HepG2 (cell line): ENCODE results near the gene USP36. TPM values are rescaled to one million over a fixed set of nuclear protein-coding genes. Genes with fewer than 3 reads are reported as not detected.

Experiments
- ATAC-seq: fragments of 200-7000 bp; cut with Tn5 transposase; 3 replicates; pipeline ENCODE4 v1.9.1; 2020; ENCODE audit warnings: mild to moderate bottlenecking, moderate library complexity
- BruUV-seq: library from RNA; stranded (reverse); fragments of 400-500 nt; replicated peaks from 2 replicates; lab custom pipeline; 2021; lab: Mats Ljungman, UMichigan
- CTCF ChIA-PET: fragments of 300-600 bp; formaldehyde crosslinking; extraction: SDS; loops from one replicate; lab custom pipeline; 2021; ENCODE audit warnings: low total read pairs, inconsistent platforms, low intra/inter-chr PET ratio; lab: Yijun Ruan, JAX
- POLR2A ChIA-PET: fragments of 350-600 bp; sonication (Branson Sonifier 250); formaldehyde crosslinking; loops from one replicate; lab custom pipeline; 2020; ENCODE audit warnings: antibody characterized with exemption, inconsistent platforms; lab: Yijun Ruan, JAX
- DNase-seq: peaks from one replicate; pipeline ENCODE4 v3.0.0-alpha.2; 2015; ENCODE audit warnings: low spot score
- FAIRE-seq: peaks from 3 replicates; lab custom pipeline; 2011; peaks lifted over from hg19 to GRCh38; lab: Jason Lieb, UNC
- H2AFZ ChIP-seq: one replicate; pipeline ENCODE4 v1.6.1; 2011; ENCODE audit warnings: low read length, inconsistent platforms
- H3K27ac ChIP-seq: fragments of 300-600 bp; 3 replicates; pipeline ENCODE4 v1.8.0; 2011; ENCODE audit warnings: mixed run types, mild to moderate bottlenecking, mixed read lengths, low read length, inconsistent platforms; ENCODE audit not compliant: insufficient read depth; ENCODE audit errors: extremely low read length
- H3K27me3 ChIP-seq, 2 experiments: fragments of 200-600 bp in 1 of 2; 2 replicates in 1 of 2; 3 replicates in 1 of 2; pipeline versions ENCODE4 v1.6.0 to v1.8.0; 2011; ENCODE audit warnings: low read length in 2 of 2, mild to moderate bottlenecking in 2 of 2, moderate library complexity in 2 of 2, inconsistent platforms in 1 of 2; ENCODE audit not compliant: insufficient read depth in 2 of 2, control insufficient read depth in 1 of 2
- H3K36me3 ChIP-seq, 2 experiments: fragments of 200-600 bp in 1 of 2; replicated peaks in 1 of 2; 2 replicates in 1 of 2; 3 replicates in 1 of 2; pipeline versions ENCODE4 v1.5.1 to v1.8.0; 2011; ENCODE audit warnings: low read length in 2 of 2, inconsistent platforms in 1 of 2; ENCODE audit not compliant: insufficient read depth in 2 of 2, control insufficient read depth in 1 of 2
- H3K4me1 ChIP-seq: 2 replicates; pipeline ENCODE4 v1.5.1; 2012; ENCODE audit warnings: low read length, inconsistent platforms; ENCODE audit not compliant: insufficient read depth
- H3K4me2 ChIP-seq: 2 replicates; pipeline ENCODE4 v1.6.0; 2011; ENCODE audit warnings: low read depth, low read length, inconsistent platforms
- H3K4me3 ChIP-seq, 3 experiments: fragments of 200-600 bp in 1 of 3; sonication (generic), shearing (Covaris generic) in 1 of 3; replicated peaks in 1 of 3; 2 replicates each; pipeline ENCODE4 v1.5.1; 2011 to 2016; ENCODE audit warnings: low read length in 3 of 3, inconsistent platforms in 2 of 3, low read depth in 2 of 3, mild to moderate bottlenecking in 2 of 3, control low read depth in 1 of 3, mixed read lengths in 1 of 3; ENCODE audit not compliant: insufficient read depth in 1 of 3
- H3K79me2 ChIP-seq: one replicate; pipeline ENCODE4 v1.6.1; 2011; ENCODE audit warnings: low read length, inconsistent platforms; ENCODE audit not compliant: insufficient read depth
- H3K9ac ChIP-seq: 2 replicates; pipeline ENCODE4 v1.6.0; 2011; ENCODE audit warnings: mild to moderate bottlenecking, low read depth, low read length, inconsistent platforms; ENCODE audit not compliant: insufficient read depth
- H3K9me3 ChIP-seq: 2 replicates; pipeline ENCODE4 v1.5.1; 2012; ENCODE audit warnings: mild to moderate bottlenecking, low read length
- H4K20me1 ChIP-seq: 2 replicates; pipeline ENCODE4 v1.6.0; 2011; ENCODE audit warnings: inconsistent platforms, mild to moderate bottlenecking, low read length, moderate library complexity; ENCODE audit not compliant: insufficient read depth
- MXD4 ChIP-seq: IDR thresholded peaks from 2 replicates; pipeline ENCODE4 v1.6.1; 2016; ENCODE audit warnings: mild to moderate bottlenecking, missing biosample characterization, missing genetic modification reagents
- REST ChIP-seq, 2 experiments: IDR thresholded peaks; 2 replicates each; pipeline ENCODE4 v1.6.1; 2011 to 2012; ENCODE audit warnings: low read length in 2 of 2, borderline replicate concordance in 1 of 2, low read depth in 1 of 2, mild to moderate bottlenecking in 1 of 2, moderate library complexity in 1 of 2
- ZNF616 ChIP-seq: sonication (generic); formaldehyde crosslinking; IDR thresholded peaks from 2 replicates; pipeline ENCODE4 v1.5.0; 2020; ENCODE audit warnings: low read depth, mild to moderate bottlenecking, missing genetic modification reagents
- ZNF629 ChIP-seq: sonication (generic); formaldehyde crosslinking; conservative IDR thresholded peaks from 2 replicates; pipeline ENCODE4 v1.5.0; 2020; ENCODE audit warnings: missing genetic modification reagents
- ZNF772 ChIP-seq: sonication (generic); formaldehyde crosslinking; IDR thresholded peaks from 2 replicates; pipeline ENCODE4 v1.5.0; 2020; ENCODE audit warnings: mild to moderate bottlenecking, missing genetic modification reagents
- WGBS: methylation state at CpG from one replicate; pipeline ENCODE4 v1.1.6; 2017; ENCODE audit warnings: low lambda C conversion rate; 5-methylcytosine and 5-hydroxymethylcytosine counted together
- in situ Hi-C: cut with HindIII; loops from 2 replicates; pipeline ENCODE4 v1.10.0; 2017; ENCODE audit warnings: low pct_unique_long_range_greater_than_20kb; ENCODE audit not compliant: extremely low pct_ligation_motif_present
- intact Hi-C: fragments of 100-400 bp; cut with micrococcal nuclease; formaldehyde crosslinking; loops from one replicate; pipeline ENCODE4 v1.10.0; 2022; ENCODE audit not compliant: unreplicated experiment
- polyA plus RNA-seq, 8 experiments: library from polyadenylated mRNA; depleted of rRNA in 3 of 8; stranded (reverse) in 7 of 8; unstranded in 1 of 8; fragments of >200 nt; fragmentation: Illumina TruSeq in 4 of 8; extraction: Trizol in 4 of 8; gene quantifications; 2 replicates each; pipeline versions ENCODE4 v1.2.1 to v1.2.3, GENCODE V29; 2011 to 2016; ENCODE audit warnings: low read depth in 4 of 8, missing spikeins in 1 of 8, mixed read lengths in 1 of 8; ENCODE audit not compliant: insufficient read depth in 1 of 8
- total RNA-seq, 5 experiments: library from RNA; depleted of rRNA; stranded (reverse); fragments of >200 nt; fragmentation: Illumina TruSeq; extraction: Trizol; gene quantifications; 2 replicates each; pipeline ENCODE4 v1.2.3, GENCODE V29; 2016; ENCODE audit warnings: low read depth in 1 of 5
- TF ChIP-seq, protein P1 (sequence below): sonication (generic); formaldehyde crosslinking; IDR thresholded peaks from 2 replicates; pipeline ENCODE4 v1.5.0; 2020; ENCODE audit warnings: missing genetic modification reagents

Gene USP36
- total and polyA plus RNA-seq, 2 of the 13 experiments (the other 11 are each of a cell fraction or from before 2014, with no cell fraction given) = 29.6 to 45.9 TPM

- POLR2A ChIA-PET = interaction anchor here (2.0 kb wide), 1 partner anchor 13 kb away, joined by 4 read pairs; no protein-coding TSS in a partner anchor
- H3K79me2 ChIP-seq = no peaks in the 10 kb centered on the region
- intact Hi-C loops = no loop called here
- no peak overlapping the region for H3K4me3 ChIP-seq
- H3K4me2 ChIP-seq = no peak overlapping the region
- TF ChIP-seq ZNF616 (CRISPR knock-in tag) (no peak), REST (IDR thresholded peaks at IDR 0.05; ENCODE audit: borderline replicate concordance in 1 of 2, low read depth in 1 of 2, low read length in 2 of 2) (no peak), ZNF629 (peak; percentile 56; the same call in 1 of the 2 replicates), MXD4 (CRISPR knock-in tag) (no peak), ZNF772 (CRISPR knock-in tag) (no peak)
- TF ChIP-seq, protein P1, sequence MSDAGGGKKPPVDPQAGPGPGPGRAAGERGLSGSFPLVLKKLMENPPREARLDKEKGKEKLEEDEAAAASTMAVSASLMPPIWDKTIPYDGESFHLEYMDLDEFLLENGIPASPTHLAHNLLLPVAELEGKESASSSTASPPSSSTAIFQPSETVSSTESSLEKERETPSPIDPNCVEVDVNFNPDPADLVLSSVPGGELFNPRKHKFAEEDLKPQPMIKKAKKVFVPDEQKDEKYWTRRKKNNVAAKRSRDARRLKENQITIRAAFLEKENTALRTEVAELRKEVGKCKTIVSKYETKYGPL (CRISPR knock-in tag) = no peak
- peaks cover 6% of the 10 kb centered on the region; the same call in 1 of the 2 replicates for H4K20me1 ChIP-seq
- no peak for ATAC-seq
- no peaks in the 10 kb centered on the region for H3K27me3 ChIP-seq
- 96% methylated on average over 8 of the region's 8 CpGs for WGBS
- H3K4me1 ChIP-seq = 0 out of 2 replicates have a peak, but pooled peaks cover 7% of the 10 kb centered on the region
- H3K9ac ChIP-seq = no peak overlapping the region
- H3K9me3 ChIP-seq = no peaks in the 10 kb centered on the region
- no peak overlapping the region for H2AFZ ChIP-seq
- in situ Hi-C loops = no loop called here
- no peak overlapping the region for H3K27ac ChIP-seq
- FAIRE-seq = no peak
- H3K36me3 ChIP-seq = peaks cover 65 to 92% of the 10 kb centered on the region in 2 experiments
- CTCF ChIA-PET = no interaction called here
- BruUV-seq = no TSS peak
- no peak for DNase-seq
Measured at GRCh38 chr17:78819402-78819801, 21.2 kb downstream of the USP36 start.
